OCI-LY7 (cell line): ENCODE measurements around the gene LYZL2.

ENCODE experiments used
- EZH2phosphoT487 ChIP-seq: fragments of 200-600 bp; sonication (generic); IDR thresholded peaks from 2 replicates; pipeline ENCODE4 v1.6.1; 2018; ENCODE audit warnings: low read depth, borderline replicate concordance, mild to moderate bottlenecking, mixed run types, antibody characterized with exemption, low read length, moderate library complexity, mixed read lengths
- TF ChIP-seq, protein P1 (sequence below): fragments of 200-600 bp; sonication (generic); conservative IDR thresholded peaks from 2 replicates; pipeline ENCODE4 v1.5.1; 2014; ENCODE audit warnings: mild to moderate bottlenecking, antibody characterized with exemption, low read length, moderate library complexity, mixed read lengths

DNA sequence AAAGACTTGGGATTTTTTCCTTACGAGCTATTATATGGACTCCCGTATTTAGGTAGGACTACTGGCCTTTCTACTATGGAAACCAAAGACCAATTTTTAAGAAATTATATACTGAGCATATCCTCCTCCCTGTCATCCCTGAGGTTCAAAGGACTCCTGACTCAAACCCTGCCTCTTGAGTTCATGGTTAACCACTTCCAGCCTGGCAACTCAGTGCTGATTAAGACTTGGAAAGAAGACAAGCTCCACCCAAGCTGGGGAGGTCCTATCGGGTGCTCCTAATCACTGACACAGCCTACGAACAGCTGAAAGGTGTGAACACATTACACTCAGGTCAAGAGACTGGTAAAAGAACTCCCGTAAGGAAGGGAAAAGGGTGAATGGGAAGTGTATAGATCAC is 66.8 kb downstream of the LYZL2 start:
- TF ChIP-seq, protein P1, sequence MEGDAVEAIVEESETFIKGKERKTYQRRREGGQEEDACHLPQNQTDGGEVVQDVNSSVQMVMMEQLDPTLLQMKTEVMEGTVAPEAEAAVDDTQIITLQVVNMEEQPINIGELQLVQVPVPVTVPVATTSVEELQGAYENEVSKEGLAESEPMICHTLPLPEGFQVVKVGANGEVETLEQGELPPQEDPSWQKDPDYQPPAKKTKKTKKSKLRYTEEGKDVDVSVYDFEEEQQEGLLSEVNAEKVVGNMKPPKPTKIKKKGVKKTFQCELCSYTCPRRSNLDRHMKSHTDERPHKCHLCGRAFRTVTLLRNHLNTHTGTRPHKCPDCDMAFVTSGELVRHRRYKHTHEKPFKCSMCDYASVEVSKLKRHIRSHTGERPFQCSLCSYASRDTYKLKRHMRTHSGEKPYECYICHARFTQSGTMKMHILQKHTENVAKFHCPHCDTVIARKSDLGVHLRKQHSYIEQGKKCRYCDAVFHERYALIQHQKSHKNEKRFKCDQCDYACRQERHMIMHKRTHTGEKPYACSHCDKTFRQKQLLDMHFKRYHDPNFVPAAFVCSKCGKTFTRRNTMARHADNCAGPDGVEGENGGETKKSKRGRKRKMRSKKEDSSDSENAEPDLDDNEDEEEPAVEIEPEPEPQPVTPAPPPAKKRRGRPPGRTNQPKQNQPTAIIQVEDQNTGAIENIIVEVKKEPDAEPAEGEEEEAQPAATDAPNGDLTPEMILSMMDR: no peak
- no peak for TF ChIP-seq EZH2phosphoT487
